HG03159 (cell line): ENCODE results near the gene SH3RF2.
"Not testable (repeated sequence)": the region's sequence is repeated elsewhere in the genome, so short reads cannot be mapped to it uniquely, and the experiment has no call there.

ENCODE experiments used
- ATAC-seq: cut with Tn5 transposase; IDR thresholded peaks from one replicate; pipeline ENCODE4 v1.9.1; 2021; ENCODE audit warnings: mild to moderate bottlenecking, moderate library complexity; ENCODE audit not compliant: unreplicated experiment

The SH3RF2 gene

DNA sequence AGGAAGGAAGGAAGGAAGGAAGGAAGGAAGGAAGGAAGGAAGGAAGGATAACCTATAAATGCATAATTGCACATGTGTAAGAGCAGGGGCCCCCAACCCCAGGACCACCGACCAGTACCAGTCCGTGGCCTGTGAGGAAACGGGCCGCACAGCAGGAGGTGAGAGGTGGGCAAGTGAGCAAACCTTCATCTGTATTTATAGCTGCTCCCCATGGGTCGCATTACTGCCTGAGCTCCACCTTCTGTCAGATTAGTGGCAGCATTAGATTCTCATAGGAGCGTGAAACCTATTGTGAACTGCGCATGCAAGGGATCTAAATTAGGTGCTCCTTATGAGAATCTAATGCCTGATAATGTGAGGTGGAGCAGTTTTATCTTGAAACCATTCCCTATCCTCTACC is 66.1 kb downstream of the SH3RF2 start:
- no peak for ATAC-seq

DNA sequence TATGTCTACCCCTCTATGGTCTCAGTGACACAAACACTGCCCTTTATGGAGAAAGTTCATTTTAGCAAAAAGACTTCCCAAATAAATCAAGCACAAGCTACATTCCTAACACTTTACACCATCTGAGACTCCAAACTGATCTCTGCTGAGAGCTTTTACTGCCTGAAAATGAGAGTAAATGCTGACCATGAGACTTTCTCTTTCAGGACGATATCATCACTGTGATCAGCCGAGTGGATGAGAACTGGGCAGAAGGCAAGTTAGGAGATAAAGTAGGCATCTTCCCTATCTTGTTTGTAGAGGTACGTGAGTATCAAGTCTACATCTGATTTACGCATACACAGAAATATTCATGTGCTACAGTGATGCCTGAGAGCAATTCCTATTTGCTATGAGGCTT is 67.5 kb downstream of the SH3RF2 start:
- no peak for ATAC-seq

DNA sequence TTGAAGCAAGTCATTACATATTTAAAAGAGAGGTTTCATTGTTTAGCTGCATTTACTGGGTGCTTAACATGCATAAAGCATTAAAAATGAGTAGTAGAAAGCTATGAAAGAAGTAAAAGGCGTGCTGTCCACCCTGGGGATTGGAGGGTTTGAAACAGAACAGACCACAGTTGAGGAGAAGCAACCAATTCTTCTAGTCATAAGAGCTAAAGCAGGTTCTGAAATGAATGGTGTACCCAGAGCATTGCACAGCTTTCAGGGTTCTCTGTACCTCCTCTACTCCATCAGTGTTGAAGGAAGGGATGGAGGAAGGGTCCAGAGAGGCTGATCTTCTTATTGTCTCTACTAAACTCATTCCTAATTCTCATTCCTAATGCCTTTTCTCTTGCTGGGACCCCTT is 68.9 kb downstream of the SH3RF2 start:
- ATAC-seq = no peak

DNA sequence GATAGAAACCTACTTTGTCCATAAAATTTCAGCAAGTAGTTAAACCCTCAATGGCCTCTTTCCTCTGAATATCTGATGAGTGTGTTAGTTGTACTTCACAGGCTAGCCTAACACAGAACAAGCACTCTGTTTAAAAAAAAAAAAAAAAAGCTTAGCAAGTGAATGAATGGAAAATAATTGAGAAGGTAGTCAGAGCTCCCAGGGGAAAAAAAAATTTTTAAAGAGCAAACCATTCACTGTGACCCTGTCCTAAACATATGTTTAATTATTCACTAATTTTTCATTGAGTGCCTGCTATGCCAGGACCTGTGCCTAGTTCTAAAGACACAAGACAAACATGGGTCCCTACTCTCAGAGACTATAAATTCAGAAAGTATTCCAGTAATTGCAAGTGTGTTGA is 69.3 kb downstream of the SH3RF2 start:
- ATAC-seq = no peak

DNA sequence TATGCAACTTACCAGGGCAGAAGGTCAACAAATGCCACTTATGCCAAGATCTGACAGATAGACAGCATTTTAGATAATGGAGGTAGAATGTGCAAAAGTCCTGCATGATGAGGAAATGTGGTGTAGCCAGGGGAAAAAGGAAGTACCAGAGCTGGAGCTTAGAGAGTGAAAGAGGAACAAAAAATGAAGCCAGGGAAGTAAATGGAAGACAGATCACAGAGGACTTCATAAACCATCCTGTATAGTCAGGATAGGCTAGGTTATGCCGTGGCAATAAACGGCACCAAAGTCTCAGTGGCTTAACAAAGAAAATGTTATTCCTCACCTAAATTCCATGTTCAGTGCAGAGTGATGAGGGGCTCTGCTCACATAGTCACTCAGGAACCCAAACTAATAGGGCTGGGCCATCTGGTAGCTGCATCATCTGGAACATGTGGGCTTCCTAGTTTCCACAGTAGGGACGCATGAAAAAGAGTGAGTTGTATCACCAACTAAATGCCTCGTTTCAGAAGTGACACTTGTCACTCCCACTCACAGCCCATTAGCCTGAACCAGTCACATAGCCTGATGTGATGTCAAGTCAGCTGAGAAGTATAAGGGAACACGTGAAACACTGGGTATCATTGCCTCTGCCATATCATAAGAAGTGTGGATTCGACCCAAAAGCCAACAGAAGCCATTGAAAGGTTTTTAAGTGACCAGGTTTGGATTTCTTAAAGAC is 70.3 kb downstream of the SH3RF2 start:
- ATAC-seq = no peak

DNA sequence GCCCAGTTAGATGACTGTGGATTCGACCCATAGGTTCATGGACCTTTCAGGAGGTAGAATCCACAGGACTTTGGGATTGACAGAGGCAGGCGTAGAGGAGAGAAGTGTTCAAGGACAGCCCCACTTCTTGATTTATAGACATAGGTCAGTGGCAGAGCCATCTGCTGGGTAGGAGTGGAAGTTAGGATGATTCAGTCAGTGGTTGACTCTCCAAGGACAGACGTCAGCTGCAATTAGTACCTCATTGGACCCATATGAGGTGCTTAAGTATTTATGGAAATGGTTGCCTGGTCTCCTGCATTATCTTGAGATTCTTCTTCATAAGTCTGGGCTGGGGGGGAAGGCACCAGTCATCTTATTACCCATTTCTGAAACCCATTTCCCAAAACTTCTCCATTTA is 70.9 kb downstream of the SH3RF2 start:
- ATAC-seq = no peak

DNA sequence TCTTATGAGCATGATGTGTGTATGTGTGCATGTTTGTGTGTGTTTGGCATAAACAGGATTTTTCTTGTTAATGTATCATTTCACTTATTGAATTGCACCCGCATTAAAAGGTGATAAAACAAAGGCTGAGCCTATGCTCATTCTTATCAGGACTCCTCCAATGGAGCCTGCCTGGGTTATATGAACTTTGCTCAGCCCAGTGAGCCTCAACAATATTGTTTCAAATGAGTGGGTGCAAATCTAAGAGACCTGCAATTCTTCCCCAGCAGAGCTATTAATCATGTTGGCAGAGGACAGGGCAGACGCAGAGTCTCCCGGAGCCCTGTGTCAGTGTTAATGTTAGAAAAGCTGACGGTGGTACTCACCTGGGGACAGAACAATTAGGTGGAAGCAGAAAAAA is 71.6 kb downstream of the SH3RF2 start:
- ATAC-seq = no peak

DNA sequence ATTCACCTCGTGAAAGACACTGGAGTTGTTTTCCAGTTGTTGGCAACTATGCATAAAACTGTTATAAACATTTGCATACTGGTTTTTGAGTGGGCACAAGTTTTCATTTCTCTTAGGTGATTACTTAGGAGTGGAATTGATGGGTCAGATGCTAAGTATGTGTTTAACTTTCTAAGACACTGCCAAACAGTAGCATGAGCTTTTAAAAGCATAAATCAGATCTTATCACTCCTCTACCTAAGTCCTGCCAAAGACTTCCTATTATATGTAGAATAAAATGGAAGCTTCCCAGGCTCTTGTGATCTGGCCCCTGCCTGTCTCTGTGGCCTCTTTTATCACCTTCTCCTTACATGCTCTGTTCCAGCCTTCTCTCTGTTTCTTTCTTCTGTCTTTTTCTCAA is 72.6 kb downstream of the SH3RF2 start:
- ATAC-seq = no peak

DNA sequence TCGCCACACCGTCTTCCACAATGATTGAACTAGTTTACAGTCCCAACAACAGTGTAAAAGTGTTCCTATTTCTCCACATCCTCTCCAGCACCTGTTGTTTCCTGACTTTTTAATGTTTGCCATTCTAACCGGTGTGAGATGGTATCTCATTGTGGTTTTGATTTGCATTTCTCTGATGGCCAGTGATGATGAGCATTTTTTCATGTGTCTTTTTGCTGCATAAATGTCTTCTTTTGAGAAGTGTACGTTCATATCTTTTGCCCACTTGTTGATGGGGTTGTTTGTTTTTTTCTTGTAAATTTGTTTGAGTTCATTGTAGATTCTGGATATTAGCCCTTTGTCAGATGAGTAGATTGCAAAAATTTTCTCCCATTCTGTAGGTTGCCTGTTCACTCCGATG is 74.1 kb downstream of the SH3RF2 start:
- not testable (repeated sequence) for ATAC-seq

DNA sequence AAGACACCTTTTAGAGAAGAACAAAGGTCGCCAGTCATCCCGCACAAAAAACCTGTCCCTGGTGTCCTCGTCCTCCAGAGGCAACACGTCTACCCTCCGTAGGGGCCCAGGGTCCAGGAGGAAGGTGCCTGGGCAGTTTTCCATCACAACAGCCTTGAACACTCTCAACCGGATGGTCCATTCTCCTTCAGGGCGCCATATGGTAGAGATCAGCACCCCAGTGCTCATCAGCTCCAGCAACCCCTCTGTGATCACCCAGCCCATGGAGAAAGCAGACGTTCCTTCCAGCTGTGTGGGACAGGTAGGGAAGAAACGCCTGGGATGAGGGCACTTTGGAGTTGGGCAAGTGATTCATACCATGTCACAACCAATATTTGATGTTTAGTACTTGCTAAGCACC is 77.4 kb downstream of the SH3RF2 start:
- no peak for ATAC-seq

DNA sequence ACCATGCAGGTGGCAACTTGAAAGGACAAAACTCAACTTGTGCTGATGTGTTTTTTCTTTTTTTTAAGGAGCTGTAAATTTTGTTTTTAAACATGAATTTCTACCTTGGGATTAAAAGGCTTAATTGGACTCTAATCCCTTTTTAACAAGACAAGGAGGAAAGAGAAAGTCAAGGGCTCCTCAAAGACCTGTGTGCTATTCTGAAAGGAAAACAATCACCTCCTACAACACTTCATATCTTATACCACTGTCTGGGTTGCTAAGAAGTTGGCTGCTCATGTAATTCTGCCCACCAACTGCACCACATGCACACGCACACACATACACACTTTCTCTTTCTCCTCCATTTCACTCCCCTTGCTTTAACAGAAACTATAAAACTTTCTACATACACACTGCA is 78.6 kb downstream of the SH3RF2 start:
- no peak for ATAC-seq

DNA sequence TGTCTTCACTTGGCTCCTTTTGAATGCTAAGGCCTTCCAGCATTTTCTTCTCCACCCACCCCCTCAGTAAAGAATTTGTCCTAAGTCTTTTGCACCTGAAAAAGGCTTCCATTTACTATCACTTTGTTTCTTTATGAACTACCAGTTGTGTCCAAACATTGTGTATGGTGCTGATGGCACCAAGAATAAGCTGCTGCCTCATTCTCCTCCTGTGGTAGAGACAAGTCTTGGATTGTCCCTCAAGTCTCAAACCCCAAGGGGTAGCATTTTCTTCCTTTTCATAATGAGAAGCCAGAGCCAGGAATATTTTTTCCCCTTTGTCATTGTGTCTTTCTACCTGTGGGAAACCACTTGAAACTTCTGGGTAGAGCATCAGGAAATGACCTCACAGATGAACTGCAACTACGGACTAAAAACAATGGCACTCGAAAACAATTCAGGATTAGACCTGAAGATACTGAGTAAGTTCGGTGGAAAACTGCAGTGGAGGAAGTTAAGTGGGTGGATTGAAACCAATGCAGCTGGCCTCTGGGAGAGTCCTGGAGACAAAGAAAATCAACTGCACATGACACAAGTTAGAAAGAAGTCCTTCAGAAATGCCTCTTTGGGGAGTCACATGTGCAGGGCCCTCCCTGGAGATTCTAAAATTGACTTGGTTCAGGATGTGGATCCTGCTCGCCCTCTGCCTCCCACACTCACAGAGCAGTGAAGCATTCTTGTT is 80.5 kb downstream of the SH3RF2 start:
- no peak for ATAC-seq

DNA sequence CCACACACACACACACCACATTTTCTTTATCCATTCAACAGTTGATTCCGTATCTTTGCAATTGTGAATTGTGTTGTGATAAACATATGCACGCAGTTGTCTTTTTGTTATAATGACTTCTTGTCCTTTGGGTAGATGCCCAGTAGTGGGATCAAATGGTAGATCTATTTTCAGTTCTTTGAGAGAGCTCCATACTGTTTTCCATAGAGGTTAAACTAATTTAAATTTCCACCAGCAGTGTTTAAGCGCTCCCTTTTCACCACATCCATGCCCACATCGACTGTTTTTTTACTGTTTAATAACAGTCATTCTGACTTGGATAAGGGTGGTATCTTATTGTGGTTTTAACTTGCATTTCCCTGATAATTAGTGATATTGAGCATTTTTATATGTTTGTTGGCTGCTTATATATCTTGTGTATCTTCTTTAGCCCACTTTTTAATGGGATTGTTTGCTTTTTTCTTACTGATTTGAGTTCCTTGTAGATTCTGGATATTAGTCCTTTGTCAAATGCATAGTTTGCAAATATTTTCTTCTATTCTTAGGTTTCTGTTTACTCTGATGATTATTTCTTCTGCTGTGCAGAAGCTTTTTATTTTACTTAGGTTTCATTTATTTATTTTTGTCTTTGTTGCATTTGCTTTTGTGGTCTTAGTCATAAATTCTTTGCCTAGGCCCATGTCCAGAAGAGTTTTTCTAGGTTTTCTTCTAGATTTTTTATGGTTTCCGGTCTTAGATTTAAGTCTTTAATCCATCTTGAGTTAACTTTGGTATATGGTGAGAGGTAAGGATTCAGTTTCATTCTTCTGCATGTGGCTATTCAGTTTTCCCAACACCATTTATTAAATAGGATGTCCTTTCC is 82.4 kb downstream of the SH3RF2 start:
- no peak for ATAC-seq

DNA sequence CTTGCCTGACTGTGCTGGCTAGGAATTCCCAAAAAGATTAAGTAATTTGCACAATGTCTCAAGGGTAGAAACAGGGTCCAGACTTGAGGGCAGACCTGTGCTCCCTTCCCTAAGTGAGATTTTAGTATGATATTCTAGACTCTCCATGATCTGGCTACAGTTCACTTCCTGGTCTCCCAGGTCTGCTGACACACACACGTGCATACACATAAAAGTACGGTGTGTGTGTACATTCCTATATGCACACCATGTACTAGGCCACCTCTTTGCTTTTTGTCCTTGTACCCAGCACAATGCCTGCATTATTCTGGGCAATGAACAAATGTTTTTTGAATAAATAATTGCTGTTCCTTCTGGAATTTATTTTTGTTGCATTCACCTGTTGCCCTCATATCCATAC is 83.7 kb downstream of the SH3RF2 start:
- no peak for ATAC-seq

DNA sequence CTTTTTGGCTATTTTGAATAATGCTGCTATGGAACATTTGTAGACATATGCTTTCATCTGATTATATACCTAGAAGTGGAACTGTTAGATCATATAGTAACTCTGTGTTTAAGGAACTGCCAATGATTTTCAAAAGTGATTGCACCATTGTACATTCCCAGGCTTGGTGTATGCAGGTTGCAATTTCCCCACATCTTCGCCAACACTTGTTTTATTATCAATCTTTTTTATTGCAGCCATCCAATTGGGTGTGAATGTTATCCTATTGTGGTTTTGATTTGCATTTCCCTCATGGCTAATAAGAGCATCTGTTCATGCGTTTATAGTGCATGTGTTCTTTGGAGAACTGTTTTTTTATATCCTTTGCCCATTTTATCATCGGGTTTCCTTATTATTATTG is 87.7 kb downstream of the SH3RF2 start:
- ATAC-seq = no peak

DNA sequence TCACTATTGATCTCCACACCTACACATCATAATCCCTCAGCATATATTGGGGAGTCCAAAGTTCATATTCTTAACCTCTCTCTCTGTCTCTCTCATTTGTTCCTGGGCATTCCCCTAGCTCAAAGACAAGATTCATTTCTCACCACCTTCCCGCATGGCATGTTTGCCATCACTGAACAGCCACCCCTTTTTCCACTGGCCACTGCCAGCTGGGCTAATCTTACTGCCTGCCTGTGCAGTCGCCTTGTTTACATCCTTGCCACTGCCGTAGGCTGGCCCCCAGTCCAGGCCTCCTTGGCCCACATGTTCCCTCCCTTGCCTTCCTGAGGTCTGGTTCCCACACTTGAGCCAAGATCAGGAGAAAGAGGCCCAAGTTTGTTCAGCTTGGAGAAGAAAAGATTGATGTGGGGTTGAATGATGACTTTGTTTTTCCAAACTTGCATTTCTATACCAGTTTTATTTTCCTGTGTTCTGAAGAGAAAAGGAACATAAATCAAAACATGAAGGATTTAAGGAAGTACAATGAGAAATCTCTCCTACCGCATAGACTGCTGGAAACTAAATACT is 88.8 kb downstream of the SH3RF2 start:
- no peak for ATAC-seq

DNA sequence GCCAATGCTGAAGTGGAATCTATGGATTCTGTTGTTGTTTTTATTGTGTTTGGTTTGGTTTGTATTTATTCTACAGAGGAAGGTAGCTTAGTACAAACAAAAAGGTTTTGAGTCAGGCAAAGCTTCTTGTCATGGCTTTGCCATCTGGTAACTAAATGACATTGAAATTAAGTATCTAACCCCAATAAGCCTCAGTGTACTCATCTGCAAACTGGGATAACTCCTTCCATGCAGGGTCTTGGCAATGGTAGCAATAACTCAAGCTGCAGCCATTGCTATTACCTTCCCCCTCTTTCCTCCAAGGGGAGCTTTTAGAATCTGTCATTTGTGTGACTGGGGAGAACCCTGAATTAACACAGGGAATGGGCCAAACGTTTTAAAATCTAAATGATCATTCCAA is 89.3 kb downstream of the SH3RF2 start:
- ATAC-seq = no peak

DNA sequence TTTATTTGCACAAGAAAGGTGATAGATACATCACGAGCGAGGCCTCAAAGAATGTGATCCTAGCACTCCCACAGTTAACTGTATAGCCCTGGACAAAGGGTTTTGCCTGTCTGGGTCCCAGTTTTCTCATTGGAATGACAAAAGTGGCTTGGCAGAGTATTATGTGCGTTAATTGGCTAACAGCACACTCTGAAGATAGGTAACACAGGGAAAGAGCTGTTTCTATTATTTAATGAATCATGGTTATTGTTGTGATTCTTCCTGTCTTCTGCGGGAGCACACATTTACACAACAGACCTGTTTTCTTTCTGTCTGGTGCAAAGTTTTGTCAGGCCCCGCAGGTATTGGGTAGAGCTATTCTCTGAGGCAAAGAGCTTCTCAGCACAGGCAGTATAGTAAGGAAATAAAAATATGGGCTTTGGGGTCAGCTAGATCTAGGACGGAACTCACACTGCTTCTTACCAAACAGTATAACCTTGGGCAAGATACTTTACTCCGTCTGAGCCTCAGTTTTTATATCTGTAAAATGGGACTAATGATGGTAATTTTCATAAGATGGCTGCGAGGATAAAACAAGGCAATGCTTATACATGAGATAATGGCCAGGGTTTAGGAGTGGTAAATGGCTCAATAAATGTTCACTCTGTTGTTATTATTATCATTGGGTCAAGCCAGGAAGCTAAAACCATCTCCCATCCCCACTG is 90.1 kb downstream of the SH3RF2 start:
- no peak for ATAC-seq

DNA sequence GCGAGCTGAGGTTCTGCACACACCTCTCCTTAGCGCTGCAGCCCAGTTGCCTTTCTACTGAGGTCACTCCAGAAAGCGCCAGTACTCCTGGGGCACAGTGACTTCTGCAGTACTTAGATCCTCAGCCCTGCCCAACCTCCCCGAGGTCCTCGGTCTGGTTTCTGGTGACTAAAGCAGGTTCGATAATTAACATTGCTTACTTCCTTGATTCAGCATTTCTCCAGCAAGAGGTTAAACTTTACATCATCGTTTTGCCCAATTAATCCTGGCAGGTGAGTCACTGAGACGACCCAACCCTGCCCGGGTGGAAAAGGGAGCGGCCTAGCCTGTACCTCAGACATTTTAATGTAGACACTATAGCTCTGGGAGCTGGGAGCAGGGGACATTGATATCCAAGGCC is 91.4 kb downstream of the SH3RF2 start:
- ATAC-seq = no peak

DNA sequence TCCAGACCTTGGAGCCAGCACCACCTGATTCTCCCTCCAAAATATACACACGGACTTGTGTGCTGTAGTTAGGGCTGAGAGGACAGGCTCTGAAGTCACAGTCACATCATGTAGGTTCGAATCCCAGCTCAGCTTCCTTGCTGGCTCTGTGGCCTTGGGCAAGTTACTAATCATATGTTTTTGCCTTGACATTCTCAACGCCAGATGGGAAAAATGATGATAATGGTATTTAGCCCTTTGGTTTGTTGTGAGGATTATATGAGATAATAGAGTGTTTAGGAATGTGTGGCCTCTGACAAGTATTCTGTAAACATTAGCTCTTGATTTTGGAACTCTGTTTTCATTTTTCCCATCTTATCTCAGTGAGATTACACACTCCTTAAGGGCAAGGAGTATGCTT is 96.5 kb downstream of the SH3RF2 start:
- no peak for ATAC-seq

DNA sequence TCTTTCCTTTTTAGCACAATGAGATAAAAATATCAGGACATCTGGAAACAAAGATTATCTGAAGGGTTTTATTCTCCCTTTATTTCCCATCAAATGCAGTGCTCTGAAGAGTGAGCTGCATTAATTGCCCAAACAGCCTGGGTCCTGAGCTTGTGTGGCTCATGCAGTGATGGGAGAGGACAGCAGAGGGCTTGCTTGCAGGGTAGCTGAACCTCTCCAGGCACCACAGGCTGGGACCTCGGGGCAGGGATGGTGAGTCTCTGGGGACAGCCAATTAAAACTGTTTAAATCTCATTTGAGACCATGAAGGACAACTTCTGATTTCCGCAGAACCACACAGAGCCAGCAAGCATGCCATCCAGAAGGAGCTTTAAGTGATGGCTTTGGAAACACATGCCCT is 97.7 kb downstream of the SH3RF2 start:
- no peak for ATAC-seq
